Activated gamma-delta T cell (primary cell): Measurements from ENCODE around the gene DHRS7B.

Source experiments
- DNase-seq: peaks from one replicate; lab custom pipeline; 2025; lab: John Stamatoyannopoulos, UW

Gene DHRS7B

DNA sequence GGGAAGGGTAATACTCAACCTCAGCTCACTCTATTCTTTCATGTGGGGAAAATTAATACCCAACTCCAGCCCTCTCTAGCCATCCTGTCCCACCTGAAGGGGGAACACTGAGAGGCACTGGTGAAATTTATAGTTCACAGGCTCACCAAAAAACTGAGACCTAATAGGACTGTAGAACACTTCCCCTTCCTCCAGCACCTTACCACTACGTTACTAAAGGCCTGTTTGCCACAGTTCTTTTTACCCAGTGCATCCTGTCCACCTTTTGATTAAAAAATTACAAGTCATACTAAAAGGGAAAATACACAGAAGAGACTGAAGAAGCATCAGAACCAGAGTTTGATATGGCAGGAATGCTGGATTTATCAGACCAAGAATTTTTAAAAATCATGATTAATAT, 26.0 kb downstream of the DHRS7B start:
- DNase-seq = no peak

DNA sequence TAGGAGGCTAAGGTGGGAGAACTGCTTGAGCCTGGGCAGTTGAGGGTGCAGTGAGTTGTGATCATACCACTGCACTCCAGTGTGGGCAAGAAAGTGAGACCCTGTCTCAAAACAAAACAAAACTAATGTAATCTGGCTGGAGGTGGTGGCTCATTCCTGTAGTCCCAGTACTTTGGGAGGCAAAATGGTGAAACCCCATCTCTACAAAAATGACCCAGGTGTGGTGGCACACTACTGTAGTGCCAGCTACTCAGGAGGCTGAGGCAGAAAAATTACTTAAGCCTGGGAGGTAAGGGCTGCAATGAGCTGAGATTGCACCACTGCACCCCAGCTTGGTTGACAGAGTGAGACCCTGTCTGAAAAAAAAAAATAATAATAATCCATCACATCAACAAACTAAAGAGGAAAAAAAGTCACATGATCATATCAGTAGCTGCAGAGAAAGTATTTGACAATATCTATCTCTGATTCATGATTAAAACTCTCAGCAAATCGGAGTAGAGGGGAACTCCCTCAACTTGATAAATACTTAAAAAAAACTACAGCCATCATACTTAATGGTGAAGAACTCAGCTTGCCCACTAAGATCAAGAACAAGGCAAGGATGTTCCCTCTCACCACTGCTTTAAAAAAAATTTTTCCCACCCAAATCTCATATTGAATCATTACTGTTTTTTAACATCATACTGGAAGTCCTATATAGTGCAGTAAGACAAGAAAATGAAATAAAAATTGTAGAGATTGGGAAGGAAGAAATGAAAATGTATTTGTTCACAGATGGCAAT, 31.0 kb downstream of the DHRS7B start:
- no peak for DNase-seq

DNA sequence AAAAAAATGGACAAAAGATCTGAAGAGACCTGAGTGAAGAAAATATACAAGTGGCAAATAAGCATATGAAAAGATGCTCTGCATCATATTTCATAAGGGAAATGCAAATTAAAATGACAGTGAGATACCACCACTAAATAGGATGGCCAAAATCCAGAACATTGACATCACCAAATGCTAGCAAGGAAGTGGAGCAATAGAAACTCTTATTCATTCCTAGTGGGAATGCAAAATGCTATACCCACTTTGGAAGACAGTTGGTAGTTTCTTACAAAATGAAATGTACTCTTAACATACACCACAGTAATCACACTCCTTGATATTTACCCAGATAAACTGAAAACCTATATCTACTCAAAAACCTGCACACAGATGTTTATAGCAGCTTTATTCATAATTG, 33.6 kb downstream of the DHRS7B start:
- DNase-seq = no peak

- no peak for DNase-seq
These were observed 35.0 kb downstream of the DHRS7B start for GRCh38 chr17:21161498-21162393.

- DNase-seq = no peak
These were observed 35.6 kb downstream of the DHRS7B start for GRCh38 chr17:21162394-21162775.

GRCh38 chr17:21163101-21163500, 36.3 kb downstream of the DHRS7B start:
- no peak for DNase-seq

DNA sequence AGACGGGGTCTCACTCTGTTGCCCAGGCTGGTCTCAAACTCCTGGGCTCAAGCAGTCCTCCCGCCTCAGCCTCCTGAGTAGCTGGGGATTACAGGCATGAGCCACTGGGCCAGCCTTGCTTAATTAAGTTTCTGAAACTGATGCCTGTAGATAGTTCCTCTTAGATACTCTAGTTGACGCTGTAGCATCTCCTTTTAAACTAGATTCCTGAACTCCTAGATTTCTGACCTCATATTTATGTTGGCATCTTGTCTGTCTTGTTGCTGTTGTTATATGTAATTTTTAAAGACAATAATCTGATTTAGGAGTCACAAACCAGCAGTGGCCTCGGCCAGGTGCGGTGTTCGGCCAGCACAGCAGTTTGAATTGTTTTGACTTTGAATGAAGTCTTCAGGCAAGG, 37.5 kb downstream of the DHRS7B start:
- no peak for DNase-seq

DNA sequence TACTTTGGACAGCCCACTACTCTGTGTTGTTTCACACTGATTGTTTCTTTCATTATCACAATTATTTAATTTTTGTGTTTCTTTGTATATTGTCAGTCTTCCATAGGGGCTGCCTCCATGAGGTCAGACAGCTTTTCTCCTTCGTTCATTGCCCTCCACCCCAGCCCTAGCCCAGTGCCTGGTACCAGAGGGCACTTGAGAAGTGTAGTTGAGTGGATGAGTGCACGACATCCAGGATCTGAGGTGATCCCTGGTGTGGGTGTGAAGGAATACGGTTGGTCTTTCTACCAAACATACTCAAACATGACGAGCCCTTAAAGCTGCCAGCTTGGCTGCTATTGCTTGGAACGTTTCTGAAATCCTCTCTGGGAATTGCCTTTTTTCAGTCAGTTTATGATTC, 37.9 kb downstream of the DHRS7B start:
- DNase-seq = no peak

DNA sequence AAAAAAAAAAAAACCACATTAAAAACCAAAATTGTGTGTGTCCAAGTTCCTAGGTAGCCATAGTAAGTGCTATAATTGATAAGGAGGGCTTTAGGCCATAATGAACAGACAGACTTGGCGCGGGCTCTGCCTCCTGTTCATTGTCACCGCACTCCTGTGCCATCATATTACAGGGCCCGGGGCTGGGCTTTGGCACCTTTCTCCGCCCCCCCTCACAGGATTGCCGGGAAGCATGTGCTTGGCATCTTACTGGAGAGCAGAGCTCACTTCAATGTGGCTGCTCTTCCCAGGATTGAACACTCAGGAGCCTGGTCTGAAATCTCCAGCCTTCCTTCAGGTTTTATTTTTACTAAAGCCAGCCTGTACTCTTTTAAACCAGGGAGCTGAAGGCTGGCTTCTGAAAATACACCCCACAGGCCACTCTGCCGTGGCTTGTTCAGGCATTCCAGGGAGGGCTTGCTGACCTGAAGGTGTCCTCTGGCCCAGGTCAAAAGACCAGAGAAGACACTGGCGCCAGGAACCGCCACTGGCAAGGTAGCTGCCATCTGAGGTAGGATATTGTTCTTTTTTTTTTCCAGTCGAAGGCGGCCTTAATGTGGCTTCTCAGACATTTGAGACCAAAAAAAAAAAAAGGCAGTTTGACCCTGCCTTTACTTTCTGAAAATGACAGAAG, 39.3 kb downstream of the DHRS7B start:
- DNase-seq = no peak

DNA sequence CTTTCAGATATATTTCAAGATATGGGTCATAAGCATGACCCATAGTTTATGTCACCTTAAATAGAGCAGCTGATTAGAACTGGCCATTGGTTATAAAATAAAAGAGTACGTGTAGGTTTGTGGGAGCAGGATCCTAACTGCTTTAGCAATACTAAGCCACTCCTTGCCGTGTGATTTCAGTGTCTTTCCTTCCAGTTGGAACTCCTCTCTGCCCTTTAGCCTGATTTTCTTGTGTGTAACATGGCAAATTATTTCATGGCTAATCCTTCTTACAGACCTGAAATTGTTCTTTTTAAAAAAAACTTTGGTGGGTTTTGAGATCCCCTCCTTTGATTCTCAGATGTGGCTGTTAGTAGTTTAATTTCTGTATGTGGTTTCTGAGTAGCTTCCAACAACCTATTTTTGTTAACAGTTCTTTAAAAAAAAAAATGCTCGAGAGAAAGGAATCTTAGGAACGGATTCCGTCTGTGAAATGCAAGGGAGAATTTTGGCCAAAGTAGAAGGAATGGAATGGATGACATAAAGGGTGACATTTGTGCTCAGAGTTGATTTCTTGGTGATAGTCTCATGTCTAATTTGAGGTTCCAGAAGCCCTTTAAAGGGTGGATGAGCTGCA, 39.9 kb downstream of the DHRS7B start:
- DNase-seq = no peak

GRCh38 chr17:21167303-21167702, 40.5 kb downstream of the DHRS7B start:
- DNase-seq = no peak

- no peak for DNase-seq
These were observed 41.7 kb downstream of the DHRS7B start for GRCh38 chr17:21168555-21168865.

- DNase-seq = no peak
These were observed 42.7 kb downstream of the DHRS7B start for GRCh38 chr17:21169496-21169895.

DNA sequence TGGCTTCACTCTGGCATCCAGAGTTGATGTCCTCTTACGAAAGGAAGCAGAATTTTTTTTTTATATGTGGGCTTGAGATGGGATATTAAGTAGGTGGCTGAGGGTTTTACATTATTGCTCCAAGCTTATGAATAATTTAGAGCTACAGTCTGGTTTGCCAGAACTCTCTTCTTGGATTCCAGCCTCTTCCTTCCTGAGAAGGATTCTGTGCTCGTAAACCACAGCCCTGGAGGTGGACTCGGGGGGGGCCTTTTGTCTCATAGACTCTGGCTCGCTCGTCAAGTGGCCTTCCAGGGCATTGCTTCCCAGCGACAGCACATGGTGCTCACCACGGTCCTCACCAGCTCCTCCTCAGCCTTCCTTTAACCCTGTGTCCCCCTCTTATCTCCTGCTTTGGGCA, 44.0 kb downstream of the DHRS7B start:
- DNase-seq = no peak

DNA sequence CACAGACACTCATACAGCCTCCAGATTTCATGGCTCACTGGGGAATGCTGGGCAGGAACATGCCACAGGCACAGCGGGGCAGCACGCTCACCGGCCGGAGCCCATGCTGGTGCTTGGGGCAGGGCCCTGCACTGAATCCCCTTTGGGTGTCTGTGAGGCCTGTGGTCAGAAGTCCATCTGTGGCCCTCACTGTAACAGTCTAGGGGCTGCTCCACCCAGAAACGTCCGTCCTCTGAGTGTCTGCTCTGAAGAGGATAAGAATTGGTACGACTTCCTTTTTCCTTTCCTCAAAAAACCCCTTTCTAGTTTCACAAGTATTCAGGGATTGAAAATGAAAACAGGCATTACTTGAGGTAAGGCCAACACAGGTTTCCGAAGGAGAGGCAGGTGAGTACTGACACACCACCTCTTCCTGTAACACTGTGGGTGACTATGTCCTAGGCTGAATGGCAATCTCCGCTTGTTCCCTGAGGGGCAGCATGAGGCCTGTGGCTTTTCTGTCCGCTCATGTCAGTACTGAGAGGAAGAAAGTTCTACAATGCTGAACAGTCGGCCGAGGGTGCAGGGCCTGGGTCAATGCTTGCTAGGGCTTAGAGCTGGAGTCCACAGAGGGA, 44.7 kb downstream of the DHRS7B start:
- DNase-seq = no peak

DNA sequence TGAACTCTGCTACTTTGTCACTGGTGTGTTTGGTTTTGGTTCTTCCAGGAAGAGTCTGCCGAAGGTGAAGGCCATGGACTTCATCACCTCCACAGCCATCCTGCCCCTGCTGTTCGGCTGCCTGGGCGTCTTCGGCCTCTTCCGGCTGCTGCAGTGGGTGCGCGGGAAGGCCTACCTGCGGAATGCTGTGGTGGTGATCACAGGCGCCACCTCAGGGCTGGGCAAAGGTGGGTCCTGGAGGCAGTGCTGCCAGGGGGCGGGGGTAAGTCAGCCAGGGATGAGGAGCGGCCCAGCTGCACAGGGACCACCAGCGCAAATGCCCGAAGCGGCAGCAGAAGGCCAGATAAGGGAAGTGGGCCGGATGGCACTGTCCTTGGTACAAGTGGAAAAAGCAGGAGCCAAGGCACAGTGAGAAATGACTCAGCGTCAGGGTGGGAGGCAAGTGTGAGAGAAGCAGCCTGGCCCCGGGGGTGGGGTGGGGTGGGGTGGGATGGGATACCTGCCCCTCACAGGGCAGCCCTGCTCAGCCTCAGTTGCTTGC, 45.3 kb downstream of the DHRS7B start:
- no peak for DNase-seq

- DNase-seq = no peak
These were observed 46.1 kb downstream of the DHRS7B start for GRCh38 chr17:21172846-21173245.

DNA sequence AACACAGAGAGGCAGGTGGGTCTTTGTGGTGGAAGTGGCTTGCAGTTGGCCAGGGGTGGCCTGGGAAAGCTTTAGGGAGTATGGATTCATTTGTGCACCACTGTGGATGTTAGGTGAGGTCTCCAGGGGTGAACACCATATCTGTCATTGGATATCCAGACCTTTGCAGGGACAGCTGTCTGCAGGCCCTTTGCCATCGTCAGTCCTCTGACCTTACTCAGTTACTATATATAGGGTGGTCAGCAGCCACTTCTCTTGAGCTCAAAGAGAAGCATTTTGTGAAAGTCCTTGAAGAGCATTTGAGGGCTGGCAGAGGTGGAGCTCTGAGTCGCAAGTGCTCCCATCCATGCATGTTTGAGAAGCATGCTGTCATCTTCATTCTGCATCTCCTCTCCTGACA, 46.8 kb downstream of the DHRS7B start:
- no peak for DNase-seq

DNA sequence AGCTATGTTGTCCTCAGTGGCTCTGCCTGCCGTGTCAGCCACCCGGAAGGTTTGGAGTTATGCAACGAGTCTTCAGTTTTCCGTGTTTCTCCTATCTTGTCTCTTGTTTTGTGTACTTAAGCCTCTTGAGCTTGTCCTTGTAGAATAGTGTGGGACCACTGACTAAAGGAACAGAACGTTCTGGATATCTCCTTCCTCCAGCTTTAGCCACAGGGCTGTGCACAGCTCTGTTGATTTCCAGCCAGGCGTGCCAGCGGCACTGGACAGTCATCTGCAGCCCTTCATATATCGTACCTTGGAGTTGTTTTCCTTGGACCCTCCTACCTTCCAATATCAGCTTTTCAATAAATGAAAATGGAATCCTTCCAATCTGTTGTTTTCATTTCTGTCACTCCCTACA, 47.4 kb downstream of the DHRS7B start:
- DNase-seq = no peak

DNA sequence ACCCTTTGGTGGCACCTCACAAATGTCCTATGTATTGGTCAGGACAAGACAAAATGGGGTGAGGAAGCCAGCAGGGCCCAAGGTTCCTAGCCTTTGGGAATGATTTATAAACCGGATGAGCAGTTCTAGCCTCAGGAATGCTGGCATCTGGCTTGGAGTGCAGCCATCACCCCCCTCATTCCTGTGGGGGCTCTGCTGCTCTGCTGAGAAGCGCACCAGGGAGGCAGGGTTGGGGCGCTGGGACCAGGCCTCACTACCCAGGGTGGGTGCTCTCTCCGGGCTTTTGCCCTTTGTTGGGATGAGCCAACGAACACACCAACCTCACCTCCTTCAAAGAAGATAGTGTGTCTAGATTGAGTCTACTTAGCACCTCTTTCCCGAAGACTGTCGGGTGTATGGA, 47.9 kb downstream of the DHRS7B start:
- DNase-seq = no peak

- DNase-seq = no peak
These were observed 50.1 kb downstream of the DHRS7B start for GRCh38 chr17:21176773-21177395.
